ENCODE results near the gene ESR1.

- TF ChIP-seq CTCF (IDR thresholded peaks at IDR 0.05; ENCODE audit: low read depth, low read length, poor library complexity, severe bottlenecking): no peak
- TF ChIP-seq EZH2phosphoT487 (IDR thresholded peaks at IDR 0.05; ENCODE audit: borderline replicate concordance, low read length): no peak
Observed at GRCh38 chr6:152121910-152122309, 314.4 kb downstream of the ESR1 start.

Data from DOHH2 (cell line).